ENCODE results near the gene RNASE7.

RNASE7 gene

GRCh38 chr14:21043974-21044618 lies 1.9 kb downstream of the RNASE7 start:
- DNase-seq: peak; percentile 91

DNA sequence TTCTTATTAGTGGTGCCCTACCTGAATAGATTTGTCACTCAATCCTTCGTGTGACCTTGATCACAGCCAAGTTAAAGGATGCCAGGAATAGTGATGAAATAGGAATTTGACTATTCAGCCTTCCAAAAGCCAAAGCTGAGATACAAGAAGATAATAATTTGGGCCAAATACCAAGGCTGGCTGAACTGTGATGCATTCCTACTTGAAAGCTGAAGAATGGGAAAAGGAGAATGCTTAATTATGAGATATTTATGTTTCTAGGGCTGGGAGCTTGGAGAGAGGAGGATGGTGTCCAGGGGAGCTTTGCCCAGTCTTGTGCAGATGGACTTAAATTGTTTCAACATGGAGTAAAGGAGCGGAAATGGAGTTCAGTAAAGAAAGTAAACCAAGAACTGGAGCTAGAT lies 5.2 kb downstream of the RNASE7 start:
- no peak for DNase-seq

DNA sequence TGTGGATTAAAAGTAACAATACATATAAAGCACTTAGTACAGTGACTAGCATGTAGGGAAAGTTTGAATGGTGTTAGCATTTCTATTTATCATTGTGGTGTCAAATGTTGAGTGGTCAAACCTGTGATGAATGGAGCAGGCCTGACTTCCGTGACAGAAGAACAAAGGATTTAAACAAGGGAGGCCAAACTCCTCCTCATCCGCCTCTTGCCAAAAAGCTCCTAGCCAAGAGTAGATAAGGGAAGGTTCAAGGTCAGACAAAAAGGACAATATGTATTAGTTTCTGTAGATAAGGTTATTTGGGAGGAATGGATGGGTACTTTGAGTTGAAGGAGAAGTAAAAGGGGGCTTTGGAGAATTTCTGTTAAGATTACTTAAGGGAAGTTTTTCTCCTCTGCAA lies 6.5 kb downstream of the RNASE7 start:
- no peak for DNase-seq

DNA sequence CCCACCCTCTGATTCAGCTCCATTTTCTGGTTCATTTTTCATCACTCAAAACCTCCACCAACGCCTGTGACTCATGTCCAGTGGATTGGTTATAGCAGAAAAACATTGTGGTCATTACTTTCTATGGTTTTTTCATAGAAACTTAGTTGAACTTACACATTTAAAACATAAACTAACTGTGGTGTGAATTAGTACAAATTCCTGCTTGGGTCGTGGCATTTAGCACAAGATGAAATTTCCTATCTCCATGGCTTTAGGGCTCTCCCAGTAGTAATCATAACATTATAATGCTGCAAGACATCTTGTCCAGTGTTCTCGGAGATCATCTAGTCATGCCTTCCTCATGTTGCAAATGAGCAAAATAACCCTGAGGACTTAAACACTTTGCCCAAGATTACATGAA lies 7.1 kb downstream of the RNASE7 start:
- no peak for DNase-seq

DNA sequence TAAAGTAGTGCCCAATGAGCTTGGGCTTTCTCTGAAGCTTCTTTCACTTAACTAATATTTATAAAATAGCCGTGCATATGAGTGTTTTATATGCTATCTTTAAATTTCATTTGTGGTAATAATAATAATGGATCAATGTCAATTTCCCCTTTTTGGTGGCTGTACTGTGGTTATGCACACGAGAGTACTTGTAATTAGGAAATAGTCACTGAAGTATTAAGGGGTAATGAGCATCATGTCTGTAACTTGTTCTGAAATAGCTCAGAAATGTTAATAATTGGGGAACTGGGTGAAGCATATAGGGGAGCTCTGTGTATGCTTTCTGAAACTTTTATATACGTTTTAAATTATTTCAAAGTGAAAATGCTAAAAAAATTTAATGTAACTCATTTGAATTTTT lies 8.4 kb downstream of the RNASE7 start:
- no peak for DNase-seq

- no peak for DNase-seq
Observed at GRCh38 chr14:21053184-21054122, 11.3 kb downstream of the RNASE7 start.

- DNase-seq: no peak
Observed at GRCh38 chr14:21054123-21054767, 12.1 kb downstream of the RNASE7 start.

DNA sequence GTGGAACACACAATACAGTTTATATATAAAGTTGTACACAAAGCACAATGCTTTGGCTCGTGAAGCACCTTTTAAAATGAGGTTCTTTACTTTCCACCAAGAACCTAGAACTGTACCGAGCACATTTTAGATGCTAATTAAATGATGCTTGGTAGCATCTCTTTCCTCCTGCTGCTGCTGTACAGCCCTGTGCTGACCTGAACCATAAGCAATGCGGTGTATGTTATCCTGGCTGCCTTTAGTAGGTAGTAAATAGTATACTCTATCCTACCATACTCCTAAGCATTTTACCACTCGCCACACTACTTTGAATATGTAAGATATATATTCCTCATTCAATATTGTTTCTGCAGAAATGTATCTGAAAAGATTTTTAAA lies 12.6 kb downstream of the RNASE7 start:
- DNase-seq: no peak

DNA sequence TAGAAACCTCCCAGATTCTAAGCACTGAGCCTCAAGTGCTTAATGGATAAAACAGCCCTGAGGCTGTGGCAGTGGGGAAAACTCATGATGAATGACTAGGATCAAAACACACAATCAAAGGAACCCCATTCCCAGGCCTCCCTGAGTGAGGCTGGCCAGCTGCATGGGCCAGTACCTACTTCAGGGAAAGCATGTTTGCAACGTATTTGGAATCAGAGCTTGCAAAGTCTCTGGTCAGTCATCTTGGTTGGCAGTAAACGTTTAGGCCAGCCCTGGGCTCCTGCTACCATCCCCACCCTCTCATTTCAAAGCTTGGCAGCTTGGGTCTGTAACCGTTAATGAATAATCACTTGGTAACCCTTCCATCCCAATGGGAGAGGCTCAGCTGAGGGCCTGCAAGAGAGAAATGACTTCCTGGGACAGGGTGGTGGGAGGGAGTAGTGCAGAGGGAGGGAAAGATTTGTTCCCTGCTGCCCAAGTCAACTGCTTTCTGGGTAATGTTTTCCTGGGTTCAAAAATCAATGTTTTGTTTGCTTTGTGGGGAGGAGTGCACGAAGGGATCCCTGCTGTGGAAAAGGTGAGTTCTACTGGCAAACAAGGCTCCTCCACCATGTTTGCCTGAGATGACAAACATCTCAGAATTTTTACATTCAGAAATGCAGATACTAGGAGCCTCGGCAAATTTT lies 13.4 kb downstream of the RNASE7 start:
- DNase-seq: no peak

GRCh38 chr14:21056520-21057163 lies 14.5 kb downstream of the RNASE7 start:
- no peak for DNase-seq

GRCh38 chr14:21057803-21058675 lies 15.9 kb downstream of the RNASE7 start, which contains the start of gene RNASE8:
Gene RNASE8, plus strand, starts transcription at chr14:21057822. Its CDS starts 71 bp downstream, at chr14:21057893.
- DNase-seq: no peak

DNA sequence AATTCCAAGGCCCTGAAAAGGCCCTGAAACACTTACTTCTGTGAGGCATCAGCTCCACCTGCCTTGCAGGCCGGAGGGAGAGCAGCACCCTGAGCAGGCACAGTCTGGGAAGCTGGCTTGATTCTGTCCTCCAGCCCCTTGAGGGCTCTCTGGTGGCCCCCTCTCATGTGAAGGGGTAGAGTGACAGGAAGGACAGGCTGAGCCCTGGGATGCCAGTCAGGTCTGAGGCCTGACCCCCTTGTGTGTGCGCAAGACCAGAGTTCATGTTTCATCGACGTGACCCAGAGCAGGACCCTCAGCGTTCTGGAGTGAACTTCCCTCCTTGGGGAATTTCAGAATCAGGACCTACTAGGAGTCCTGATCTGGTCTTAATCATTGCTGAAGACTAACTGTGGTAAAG lies 16.7 kb downstream of the RNASE7 start:
- DNase-seq: no peak

GRCh38 chr14:21059842-21060613 lies 17.9 kb downstream of the RNASE7 start:
- no peak for DNase-seq

DNA sequence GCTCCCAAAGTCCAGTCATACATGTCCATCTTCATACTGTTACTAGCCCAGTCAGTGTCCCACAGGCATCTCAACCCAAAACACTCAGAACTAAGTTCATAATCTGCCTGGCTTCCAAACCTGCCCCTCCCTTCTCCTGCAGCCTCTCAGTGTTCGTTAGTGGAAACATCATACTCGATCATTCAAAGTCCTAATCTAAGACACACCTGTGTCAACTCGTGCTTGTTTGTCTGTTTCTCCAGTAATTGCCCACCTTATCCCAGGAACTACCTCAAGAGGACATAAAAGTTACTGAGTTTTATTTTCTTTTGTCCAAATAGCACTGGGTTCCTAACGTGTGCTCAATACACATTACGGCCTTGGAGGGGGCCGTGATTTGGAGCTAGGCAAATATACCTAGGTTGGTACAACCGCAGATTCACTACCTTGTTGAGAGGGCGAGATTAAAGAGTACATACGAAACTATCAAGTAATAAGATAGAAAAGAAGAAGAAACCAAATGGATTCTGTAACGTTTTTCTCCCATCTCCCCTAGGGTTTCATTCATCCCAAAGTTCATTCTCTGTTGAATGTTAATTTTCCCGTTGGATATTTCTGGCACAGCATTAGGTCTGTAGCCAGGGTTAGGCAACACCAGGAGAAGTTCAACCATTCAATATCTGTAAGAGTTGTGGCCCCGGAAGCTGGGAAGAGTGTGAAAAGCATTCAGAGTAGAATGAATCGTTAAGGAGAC lies 18.6 kb downstream of the RNASE7 start:
- DNase-seq: no peak

DNA sequence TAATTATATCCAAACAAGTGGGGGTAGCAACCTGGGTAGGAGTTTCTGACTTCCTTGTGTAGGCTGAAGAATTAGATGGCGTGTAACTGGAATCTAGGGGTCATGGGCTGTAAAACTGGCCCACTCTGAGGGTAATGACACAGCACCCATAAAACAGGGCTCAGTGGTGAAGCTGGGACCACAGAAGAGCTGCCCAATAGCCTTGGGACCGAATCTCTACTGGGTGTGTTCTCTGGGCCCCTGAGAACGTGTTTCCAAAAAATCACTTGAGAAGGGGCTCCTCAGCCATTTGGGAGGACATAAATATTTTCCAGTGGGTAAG lies 19.1 kb downstream of the RNASE7 start:
- DNase-seq: no peak

DNA sequence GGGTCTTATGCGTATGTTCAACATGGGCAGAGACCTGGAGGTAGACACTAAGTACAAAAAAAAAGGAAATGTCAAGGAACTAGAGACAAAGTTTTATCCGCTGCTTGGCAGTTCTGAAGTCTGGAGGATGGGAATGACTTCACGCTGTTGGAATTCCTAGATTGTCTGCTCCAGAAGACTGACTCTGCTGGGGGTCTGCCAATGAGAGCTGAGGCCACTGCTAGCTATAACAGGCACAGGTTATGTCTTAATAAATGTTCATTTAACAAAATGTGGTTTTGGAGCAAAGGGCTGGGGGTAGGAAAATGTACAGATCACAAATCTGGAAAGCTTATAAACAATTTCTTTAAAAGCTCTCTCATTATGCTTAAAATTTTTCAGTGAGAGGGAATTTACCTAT lies 21.3 kb downstream of the RNASE7 start:
- DNase-seq: no peak

DNA sequence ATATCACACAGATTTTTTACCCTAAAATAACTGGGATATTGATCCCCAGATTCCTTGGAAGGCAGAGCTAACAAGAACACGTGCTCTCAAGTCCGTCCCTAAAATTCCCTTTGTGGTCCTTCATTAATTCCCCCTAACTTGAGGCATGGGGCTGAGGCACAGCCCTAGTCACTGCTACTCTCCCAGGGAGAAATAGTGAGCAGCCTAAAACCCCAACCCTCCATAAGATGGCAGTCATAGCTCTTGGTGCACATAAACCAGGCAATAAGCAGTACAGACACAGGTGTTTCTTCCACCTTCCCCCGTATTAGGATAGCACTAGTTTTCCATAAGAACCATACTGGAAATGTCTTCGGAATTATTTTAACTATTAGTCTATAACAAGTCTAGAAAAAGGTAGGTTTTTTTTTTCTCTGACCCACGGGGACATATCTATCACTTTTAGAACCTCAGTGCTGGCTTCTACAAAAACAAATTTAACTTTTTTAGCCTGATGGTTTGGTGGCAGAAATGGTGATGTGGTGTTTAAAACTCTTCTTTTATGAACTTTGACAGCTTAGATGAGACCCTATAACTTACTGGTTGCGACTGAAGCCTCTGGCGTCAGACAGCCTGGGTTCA lies 24.8 kb downstream of the RNASE7 start:
- no peak for DNase-seq

- DNase-seq: no peak
Observed at GRCh38 chr14:21068521-21069387, 26.6 kb downstream of the RNASE7 start.

Measured in KG1 (cell line).